ENCODE measurements around the gene SH3PXD2A.

Gene SH3PXD2A

GRCh38 chr10:103838862-103839518 is 16.4 kb downstream of the SH3PXD2A start:
- TF ChIP-seq CTCF (IDR thresholded peaks at IDR 0.05), result no peak
- H3K27ac ChIP-seq, result peak overlapping the region in 1 of 2 donors; percentile 35
- DNase-seq (ENCODE audit: low spot score), result peak; percentile 73
- H3K4me3 ChIP-seq, result peak overlapping the region; percentile 25

- no peak for TF ChIP-seq CTCF (IDR thresholded peaks at IDR 0.05)
- Histone ChIP-seq H3K27ac (peak overlapping the region in 1 of 2 donors; percentile 28), H3K4me3 (no peak overlapping the region)
- DNase-seq (ENCODE audit: low spot score), result peak; percentile 19
These were observed 17.3 kb downstream of the SH3PXD2A start for GRCh38 chr10:103838070-103838395.

- no peak for TF ChIP-seq CTCF (IDR thresholded peaks at IDR 0.05)
- no peak overlapping the region for H3K4me3 ChIP-seq
- H3K27ac ChIP-seq, result no peak overlapping the region
- peak; percentile 58 for DNase-seq (ENCODE audit: low spot score)
These were observed 17.9 kb downstream of the SH3PXD2A start for GRCh38 chr10:103837370-103838069.

- Histone ChIP-seq H3K27ac (no peak overlapping the region), H3K4me3 (no peak overlapping the region)
- DNase-seq (ENCODE audit: low spot score), result peak; percentile 60
- TF ChIP-seq CTCF (IDR thresholded peaks at IDR 0.05), result no peak
These were observed 18.5 kb downstream of the SH3PXD2A start for GRCh38 chr10:103836861-103837260.

GRCh38 chr10:103836273-103836672 is 19.1 kb downstream of the SH3PXD2A start:
- Histone ChIP-seq H3K4me3 (no peak overlapping the region), H3K27ac (no peak overlapping the region)
- DNase-seq (ENCODE audit: low spot score), result no peak
- no peak for TF ChIP-seq CTCF (IDR thresholded peaks at IDR 0.05)

- Histone ChIP-seq H3K27ac (peak overlapping the region; percentile 15 to 57), H3K4me3 (no peak overlapping the region)
- DNase-seq (ENCODE audit: low spot score), result peak; percentile 93
- no peak for TF ChIP-seq CTCF (IDR thresholded peaks at IDR 0.05)
These were observed 20.0 kb downstream of the SH3PXD2A start for GRCh38 chr10:103835096-103836050.
